Tibial artery (tissue), 4 donors: ENCODE data around the gene PDZD4.

ENCODE experiments used
- DNase-seq, 2 donors: peaks; one replicate each; pipeline ENCODE4 v3.0.0-alpha.2; 2019
- H3K27ac ChIP-seq, 2 donors: fragments of 200-600 bp; sonication (generic) in 1 of 2; 1 replicate in 1 of 2; 2 replicates in 1 of 2; pipeline ENCODE4 v1.5.1; 2018 to 2019; ENCODE audit warnings: mild to moderate bottlenecking in 1 of 2
- H3K27me3 ChIP-seq, 2 donors: fragments of 200-600 bp; sonication (generic) in 1 of 2; one replicate each; pipeline versions ENCODE4 v1.5.1 to v1.6.0; 2016 to 2019
- H3K36me3 ChIP-seq, 3 donors: fragments of 200-600 bp; sonication (generic) in 2 of 3; one replicate each; pipeline ENCODE4 v1.5.1; 2016 to 2019; ENCODE audit warnings: mild to moderate bottlenecking in 2 of 3
- H3K4me1 ChIP-seq, 4 donors: fragments of 200-600 bp; sonication (generic) in 2 of 4; 1 replicate in 3 of 4; 2 replicates in 1 of 4; pipeline ENCODE4 v1.5.1; 2016 to 2019
- H3K4me3 ChIP-seq, 2 donors: fragments of 200-600 bp; sonication (generic) in 1 of 2; 1 replicate in 1 of 2; 2 replicates in 1 of 2; pipeline ENCODE4 v1.5.1; 2018 to 2019; ENCODE audit warnings: mild to moderate bottlenecking in 2 of 2
- H3K9me3 ChIP-seq, 3 donors: fragments of 200-600 bp; sonication (generic) in 1 of 3; one replicate each; pipeline ENCODE4 v1.5.1; 2016 to 2019
- intact Hi-C: fragments of 100-400 bp; cut with DNase I; formaldehyde crosslinking; loops from one replicate; pipeline ENCODE4 v1.15.0; 2023; ENCODE audit warnings: low total_unique reads
- TF ChIP-seq, protein P1 (sequence below), 2 experiments: fragments of 200-600 bp in 1 of 2; fragments of 450-650 bp in 1 of 2; IDR thresholded peaks; one replicate each; pipeline ENCODE4 v1.5.1; 2017 to 2019; ENCODE audit warnings: antibody characterized with exemption in 2 of 2, mild to moderate bottlenecking in 1 of 2, moderate library complexity in 1 of 2

The PDZD4 gene

DNA sequence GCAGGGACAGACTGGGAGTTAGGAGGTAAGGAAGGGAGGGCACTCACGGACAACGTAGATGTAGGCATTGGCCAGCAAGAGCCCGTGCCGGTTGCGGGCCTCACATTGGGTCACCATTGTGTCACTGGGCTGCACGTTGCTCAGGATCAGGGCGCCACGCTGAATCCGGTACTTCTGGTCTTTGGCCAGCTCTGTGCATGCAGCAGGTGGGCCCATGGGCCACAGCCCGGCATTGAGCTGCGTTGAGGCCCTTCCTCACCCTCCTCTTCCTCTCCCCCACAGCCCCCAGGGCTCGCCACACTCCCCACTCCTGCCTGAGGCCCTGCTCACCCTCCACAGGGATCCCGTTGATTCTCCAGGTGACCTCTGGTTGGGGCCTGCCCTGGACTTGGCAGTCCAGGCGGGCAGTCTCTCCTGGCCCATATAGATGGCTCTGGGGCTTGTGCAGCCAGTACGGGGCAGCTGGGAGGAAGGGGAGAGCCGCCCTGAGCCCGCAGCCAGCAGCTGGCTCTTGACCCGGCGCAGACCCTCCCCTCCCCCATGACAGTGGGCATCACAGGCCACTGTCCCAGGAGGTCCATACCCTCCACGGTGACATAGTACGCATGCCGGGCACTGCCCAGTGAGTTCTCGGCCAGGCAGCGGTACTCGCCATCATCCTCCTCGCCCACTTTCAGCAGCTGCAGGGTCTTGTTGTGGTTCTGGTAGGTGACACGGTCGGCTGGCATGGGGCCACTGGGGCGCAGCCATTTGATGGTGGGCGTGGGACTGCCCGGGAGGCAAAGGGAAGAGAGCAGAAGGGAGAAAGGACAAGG is 39.3 kb upstream of the PDZD4 start:
- H3K36me3 ChIP-seq = no peaks in the 10 kb centered on the region
- TF ChIP-seq, protein P1, sequence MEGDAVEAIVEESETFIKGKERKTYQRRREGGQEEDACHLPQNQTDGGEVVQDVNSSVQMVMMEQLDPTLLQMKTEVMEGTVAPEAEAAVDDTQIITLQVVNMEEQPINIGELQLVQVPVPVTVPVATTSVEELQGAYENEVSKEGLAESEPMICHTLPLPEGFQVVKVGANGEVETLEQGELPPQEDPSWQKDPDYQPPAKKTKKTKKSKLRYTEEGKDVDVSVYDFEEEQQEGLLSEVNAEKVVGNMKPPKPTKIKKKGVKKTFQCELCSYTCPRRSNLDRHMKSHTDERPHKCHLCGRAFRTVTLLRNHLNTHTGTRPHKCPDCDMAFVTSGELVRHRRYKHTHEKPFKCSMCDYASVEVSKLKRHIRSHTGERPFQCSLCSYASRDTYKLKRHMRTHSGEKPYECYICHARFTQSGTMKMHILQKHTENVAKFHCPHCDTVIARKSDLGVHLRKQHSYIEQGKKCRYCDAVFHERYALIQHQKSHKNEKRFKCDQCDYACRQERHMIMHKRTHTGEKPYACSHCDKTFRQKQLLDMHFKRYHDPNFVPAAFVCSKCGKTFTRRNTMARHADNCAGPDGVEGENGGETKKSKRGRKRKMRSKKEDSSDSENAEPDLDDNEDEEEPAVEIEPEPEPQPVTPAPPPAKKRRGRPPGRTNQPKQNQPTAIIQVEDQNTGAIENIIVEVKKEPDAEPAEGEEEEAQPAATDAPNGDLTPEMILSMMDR (IDR thresholded peaks at IDR 0.05) = no peak
- no peak for DNase-seq
- H3K9me3 ChIP-seq = no peaks in the 10 kb centered on the region
- no peaks in the 10 kb centered on the region for H3K4me1 ChIP-seq
- peaks cover 0 to 15% of the 10 kb centered on the region in 2 donors for H3K27me3 ChIP-seq
- no peak overlapping the region for H3K4me3 ChIP-seq
- intact Hi-C loops = no loop called here
- H3K27ac ChIP-seq = no peak overlapping the region

DNA sequence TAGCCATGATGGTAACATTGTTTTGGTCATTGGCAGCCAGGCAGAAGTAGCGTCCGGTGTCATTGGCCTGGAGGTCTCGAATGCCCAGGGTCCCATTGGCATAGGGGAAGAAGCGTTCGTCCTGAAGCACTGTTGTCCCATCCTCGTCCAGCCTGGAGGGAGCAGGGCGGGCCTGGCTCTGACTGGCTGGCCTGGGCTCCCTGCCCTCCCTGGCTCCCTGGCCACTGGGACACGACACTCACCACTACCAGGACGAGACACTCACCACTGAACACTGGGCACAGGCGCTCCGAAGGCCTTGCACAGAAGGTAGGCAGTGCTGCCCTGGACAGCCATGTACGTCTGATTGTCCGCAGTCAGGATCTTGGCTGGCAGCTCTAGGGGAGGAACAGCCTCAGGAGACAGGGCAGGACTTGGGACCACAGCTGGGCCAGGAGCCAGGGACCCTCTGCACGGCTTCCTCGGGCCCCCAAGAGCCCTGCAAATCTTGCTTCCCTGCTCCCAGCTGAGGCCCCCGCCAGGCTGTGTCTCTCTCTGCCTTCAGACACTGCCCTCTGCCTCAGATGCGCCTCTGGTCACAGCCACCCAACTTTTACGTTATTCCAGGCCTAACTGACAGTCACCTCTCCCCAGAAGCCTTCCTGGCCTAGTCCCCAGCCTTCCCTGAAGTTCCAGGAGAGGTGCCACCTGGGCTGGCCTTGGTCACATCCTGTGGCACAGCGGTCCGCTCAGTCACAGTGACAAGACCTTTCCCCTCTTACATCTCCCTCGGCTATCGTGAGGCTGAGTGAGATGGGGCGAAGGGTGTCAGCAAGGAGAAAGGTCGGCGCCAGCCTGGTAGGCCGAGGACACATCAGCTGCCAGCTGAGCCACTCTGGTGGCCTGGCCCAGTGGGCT is 38.5 kb upstream of the PDZD4 start:
- no peaks in the 10 kb centered on the region for H3K4me1 ChIP-seq
- TF ChIP-seq, protein P1 (IDR thresholded peaks at IDR 0.05) = no peak
- H3K4me3 ChIP-seq = no peak overlapping the region
- H3K9me3 ChIP-seq = no peaks in the 10 kb centered on the region
- DNase-seq = no peak
- H3K27ac ChIP-seq = no peak overlapping the region
- peaks cover 0 to 15% of the 10 kb centered on the region in 2 donors for H3K27me3 ChIP-seq
- intact Hi-C loops = no loop called here
- H3K36me3 ChIP-seq = no peaks in the 10 kb centered on the region

DNA sequence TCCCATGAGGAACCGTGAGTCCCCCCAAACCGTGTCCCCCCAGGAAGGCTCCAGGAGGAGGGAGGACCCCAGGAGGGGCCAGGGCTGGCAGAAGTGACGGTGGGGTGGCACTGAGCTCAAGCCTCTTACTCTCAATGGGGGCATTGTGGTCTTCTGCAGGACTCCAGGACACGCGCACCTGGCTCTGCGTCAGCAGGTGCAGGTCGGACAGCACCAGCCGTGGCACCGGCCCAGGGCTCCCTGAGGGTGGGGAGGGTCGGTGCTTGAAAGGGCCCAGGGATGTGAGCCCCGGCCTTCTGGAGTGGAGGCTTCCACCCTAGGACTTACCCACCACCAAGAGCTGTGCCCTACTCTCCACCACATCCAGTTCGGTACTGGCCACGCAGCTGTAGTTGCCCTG is 37.3 kb upstream of the PDZD4 start:
- intact Hi-C loops = no loop called here
- H3K27ac ChIP-seq = no peak overlapping the region
- H3K9me3 ChIP-seq = no peaks in the 10 kb centered on the region
- H3K4me1 ChIP-seq = no peaks in the 10 kb centered on the region
- no peaks in the 10 kb centered on the region for H3K36me3 ChIP-seq
- peaks cover 0 to 15% of the 10 kb centered on the region in 2 donors for H3K27me3 ChIP-seq
- no peak for DNase-seq
- H3K4me3 ChIP-seq = no peak overlapping the region
- TF ChIP-seq, protein P1 (IDR thresholded peaks at IDR 0.05) = no peak

GRCh38 chrX:153867139-153867538 is 36.8 kb upstream of the PDZD4 start:
- no peak overlapping the region for H3K27ac ChIP-seq
- no peaks in the 10 kb centered on the region for H3K36me3 ChIP-seq
- H3K9me3 ChIP-seq = no peaks in the 10 kb centered on the region
- intact Hi-C loops = no loop called here
- TF ChIP-seq, protein P1 (IDR thresholded peaks at IDR 0.05) = no peak
- no peaks in the 10 kb centered on the region for H3K4me1 ChIP-seq
- no peak overlapping the region for H3K4me3 ChIP-seq
- H3K27me3 ChIP-seq = peaks cover 0 to 19% of the 10 kb centered on the region in 2 donors
- DNase-seq = no peak

GRCh38 chrX:153866302-153867019 is 36.1 kb upstream of the PDZD4 start:
- intact Hi-C loops = no loop called here
- Histone ChIP-seq H3K27ac (no peak overlapping the region), H3K4me3 (no peak overlapping the region), H3K4me1 (no peaks in the 10 kb centered on the region), H3K27me3 (peaks cover 0 to 19% of the 10 kb centered on the region in 2 donors), H3K9me3 (no peaks in the 10 kb centered on the region), H3K36me3 (no peaks in the 10 kb centered on the region)
- DNase-seq = no peak
- TF ChIP-seq, protein P1 (IDR thresholded peaks at IDR 0.05) = no peak
